HG03064 (cell line): ENCODE measurements around the gene CNIH4.
"Not testable (repeated sequence)": the region's sequence is repeated elsewhere in the genome, so short reads cannot be mapped to it uniquely, and the experiment has no call there.

Experiments used
- ATAC-seq: cut with Tn5 transposase; IDR thresholded peaks from one replicate; pipeline ENCODE4 v1.9.1; 2021; ENCODE audit warnings: low read depth; ENCODE audit not compliant: unreplicated experiment

Gene CNIH4

DNA sequence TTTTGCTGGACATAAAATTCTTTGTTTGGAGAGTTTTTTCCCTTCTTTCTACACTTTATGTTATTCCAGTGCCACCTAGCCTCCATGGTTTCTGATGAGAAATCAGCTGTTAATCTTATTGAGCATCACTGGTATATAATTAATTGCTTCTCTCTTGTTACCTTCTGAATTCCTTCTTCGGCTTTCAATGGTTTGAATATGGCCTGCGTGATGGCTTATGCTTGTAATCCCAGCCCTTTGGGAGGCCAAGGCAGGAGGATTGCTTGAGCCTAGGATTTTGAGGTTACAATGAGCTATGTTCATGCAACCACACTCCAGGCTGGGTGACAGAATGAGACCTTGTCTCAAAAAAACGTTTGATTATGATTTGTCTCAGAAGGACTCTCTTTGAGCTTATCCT lies 13.0 kb upstream of the CNIH4 start:
- no peak for ATAC-seq

DNA sequence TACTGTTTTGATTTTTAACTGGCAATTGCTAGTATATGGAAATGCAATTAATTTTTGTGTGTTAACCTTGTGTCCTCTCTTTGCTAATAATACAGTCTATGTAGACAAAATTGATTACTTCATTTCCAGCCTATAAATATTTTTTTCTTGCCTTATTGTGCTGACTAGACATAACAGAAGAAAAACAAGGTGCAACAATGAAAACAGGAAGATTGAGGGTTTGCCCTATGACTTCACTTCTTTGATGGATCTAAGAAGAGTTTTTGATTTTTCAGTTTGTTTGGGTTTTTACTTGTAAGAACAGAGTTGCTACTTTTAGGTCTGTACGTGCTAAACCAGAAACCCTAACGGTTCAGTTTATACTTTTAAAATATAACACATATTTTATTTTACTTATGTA lies 8.5 kb upstream of the CNIH4 start:
- ATAC-seq = no peak

DNA sequence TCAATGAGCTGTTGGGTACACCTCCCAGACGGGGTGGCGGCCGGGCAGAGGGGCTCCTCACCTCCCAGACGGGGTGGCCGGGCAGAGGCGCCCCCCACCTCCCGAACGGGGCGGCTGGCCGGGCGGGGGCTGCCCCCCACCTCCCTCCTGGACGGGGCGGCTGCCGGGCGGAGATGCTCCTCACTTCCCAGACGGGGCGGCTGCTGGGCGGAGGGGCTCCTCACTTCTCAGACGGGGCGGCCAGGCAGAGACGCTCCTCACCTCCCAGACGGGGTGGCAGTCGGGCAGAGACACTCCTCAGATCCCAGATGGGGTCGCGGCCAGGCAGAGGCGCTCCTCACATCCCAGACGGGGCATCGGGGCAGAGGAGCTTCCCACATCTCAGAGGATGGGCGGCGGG lies 7.0 kb upstream of the CNIH4 start:
- ATAC-seq = not testable (repeated sequence)

DNA sequence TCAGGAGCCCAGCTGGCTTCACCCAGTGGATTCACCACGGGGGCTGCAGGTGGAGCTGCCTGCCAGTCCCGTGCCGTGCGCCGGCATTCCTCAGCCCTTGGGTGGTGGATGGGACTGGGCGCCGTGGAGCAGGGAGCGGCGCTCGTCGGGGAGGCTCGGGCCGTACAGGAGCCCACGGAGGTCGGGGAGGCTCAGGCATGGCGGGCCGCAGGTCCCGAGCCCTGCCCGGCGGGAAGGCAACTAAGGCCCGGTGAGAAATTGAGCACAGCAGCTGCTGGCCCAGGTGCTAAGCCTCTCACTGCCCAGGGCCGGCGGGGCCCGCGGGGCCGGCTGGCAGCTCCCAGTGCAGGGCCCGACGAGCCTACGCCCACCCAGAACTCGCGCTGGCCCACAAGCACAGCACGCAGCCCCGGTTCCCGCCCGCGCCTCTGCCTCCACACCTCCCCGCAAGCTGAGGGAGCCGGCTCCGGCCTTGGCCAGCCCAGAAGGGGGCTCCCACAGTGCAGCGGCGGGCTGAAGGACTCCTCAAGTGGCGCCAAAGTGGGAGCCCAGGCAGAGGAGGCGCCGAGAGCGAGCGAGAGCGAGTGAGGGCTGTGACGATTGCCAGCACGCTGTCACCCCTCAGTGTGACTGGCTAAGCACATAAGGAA lies 4.1 kb upstream of the CNIH4 start:
- ATAC-seq = not testable (repeated sequence)

DNA sequence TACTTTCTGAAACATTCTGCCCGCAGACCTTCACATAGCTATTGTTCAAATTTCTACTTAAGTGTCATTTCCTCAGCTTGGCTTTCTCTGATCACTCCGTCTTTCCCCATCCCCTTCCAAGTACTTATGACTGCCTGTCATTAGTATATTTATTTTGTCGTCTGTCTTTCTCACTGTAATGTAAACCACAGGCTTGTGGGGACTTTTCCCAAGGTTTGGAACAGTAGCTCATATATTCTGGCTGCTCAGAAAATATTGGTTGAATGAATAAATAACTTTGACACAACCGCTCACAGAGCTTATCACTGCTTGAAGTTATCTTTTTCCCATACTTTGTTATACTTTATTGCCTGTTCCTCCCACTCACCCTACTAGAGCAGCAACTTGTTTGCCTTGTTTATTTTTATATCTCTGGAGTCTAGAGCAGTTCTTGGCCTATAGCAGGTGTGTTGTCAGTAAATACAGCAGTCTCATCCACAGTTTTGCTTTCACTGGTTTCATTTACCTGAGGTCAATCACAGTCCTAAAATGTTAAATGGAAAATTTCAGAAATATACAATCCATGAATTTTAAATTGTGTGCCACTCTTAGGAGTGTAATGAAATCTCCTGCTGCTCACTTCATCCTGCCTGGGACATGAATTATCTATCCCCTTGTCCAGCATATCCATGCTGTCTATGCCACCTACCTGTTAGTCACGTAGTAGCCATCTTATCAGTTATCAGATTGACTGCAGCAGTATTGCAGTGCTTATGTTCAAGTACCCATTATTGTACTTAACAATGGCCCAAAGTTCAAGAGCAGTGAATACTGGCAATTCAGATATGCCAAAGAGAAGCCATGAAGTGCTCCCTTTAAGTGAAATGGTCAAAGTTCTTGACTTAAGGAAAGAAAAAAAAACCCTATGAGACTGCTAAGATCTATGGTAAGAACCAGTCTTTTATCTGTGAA lies 2.4 kb upstream of the CNIH4 start:
- no peak for ATAC-seq

DNA sequence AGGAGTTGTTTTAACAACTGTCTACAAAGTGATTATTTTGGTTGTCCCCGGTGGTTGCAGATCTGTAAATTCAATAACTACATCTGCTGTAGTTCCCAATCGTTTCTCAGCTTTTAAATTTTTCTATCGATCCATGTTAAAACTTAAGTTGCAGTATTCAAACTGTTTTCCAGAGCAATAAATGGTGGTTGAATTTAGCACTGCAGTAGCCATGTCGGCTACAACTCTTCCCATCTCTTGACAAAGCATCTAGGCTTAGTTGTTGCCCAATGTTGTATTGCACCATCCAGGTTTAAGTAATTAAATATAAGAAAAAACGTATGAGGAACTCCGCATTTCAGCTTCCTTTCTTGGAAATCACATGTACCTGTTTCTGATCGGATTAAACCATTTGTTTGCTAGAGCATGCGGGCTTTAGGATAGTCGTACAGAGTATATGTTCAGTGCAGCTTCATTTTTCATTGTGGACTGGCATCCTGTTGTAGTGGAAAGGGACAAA lies 996 bp downstream of the CNIH4 start:
- ATAC-seq = no peak

DNA sequence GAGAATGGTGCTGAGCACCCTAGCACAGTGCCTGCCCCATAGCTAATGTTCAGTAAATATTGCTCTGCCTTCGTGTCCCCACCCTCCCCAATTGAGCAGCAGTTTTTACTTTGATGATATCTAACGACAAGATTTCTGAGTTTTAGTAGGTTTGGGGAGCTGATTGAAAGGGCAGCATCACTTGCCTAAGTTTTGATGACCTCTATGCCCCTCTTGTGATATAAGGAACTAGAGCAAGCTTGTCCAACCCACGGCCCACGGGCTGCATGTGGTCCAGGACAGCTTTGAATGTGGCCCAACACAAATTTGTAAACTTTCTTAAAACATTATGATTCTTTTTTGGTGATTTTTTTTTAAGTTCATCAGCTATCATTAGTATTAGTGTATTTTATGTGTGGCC lies 1.6 kb downstream of the CNIH4 start:
- ATAC-seq = no peak

DNA sequence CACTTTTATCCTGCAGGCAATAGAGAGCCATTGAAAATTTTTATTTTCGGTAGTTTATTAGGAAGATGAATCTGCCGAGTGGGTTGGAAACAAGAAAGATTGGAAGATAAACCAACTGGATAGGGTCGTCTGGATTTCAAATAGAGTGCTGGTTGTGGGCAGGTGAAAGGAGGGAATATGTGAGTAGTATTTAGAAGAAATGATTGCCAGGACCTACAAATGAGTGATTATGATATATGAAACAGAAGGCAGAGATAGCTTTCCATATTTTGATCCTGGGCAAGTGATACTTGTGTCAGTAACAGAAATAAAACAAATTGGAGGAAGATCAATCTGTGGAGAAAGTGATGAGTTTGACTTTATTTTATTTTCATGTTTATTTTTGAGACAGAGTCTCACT lies 2.5 kb downstream of the CNIH4 start:
- ATAC-seq = no peak

DNA sequence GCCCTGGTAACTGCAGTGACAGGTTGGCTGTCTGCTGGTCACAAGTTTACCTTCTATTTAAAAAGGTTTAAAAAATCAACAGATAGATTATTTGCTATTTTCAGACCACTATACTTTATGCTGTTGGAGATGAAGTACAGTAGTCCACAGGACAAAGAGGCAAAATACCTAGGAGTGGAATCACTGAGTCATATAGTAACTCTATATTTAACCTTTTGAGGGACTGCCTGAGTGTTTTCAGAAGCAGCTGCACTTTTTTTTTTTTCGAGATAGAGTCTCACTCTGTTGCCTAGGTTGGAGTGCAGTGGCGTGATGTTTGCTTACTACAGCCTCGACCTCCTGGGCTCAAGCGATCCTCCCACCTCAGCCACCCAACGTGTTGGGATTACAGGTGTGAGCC lies 11.7 kb downstream of the CNIH4 start:
- peak; percentile 87 for ATAC-seq

DNA sequence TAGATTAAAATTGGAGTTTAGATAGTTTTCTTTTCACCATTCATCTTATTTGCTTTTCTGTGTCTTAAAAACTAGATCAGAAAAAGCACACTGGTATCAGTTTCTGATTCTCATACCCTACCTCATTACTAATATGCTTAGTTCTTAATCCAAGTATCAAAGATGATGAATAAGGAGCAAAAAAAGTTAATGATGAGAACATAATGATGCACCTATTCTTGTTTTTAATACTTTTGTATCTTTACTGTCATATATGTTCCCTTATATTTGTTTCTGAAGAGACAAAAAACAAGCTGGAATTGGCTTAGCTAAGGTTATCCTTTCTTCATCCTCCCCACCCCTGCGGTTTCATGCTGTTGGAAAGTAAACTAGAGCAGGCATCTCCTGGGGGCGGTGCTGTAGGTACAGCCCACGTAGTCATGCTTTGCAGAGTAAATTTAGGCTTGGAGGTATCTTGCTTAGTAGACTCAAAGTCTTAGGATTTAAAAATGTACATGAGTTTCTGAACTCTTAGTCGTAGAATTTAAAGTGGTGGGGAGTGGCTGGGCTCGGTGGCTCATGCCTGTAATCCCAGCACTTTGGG lies 16.4 kb downstream of the CNIH4 start:
- no peak for ATAC-seq

DNA sequence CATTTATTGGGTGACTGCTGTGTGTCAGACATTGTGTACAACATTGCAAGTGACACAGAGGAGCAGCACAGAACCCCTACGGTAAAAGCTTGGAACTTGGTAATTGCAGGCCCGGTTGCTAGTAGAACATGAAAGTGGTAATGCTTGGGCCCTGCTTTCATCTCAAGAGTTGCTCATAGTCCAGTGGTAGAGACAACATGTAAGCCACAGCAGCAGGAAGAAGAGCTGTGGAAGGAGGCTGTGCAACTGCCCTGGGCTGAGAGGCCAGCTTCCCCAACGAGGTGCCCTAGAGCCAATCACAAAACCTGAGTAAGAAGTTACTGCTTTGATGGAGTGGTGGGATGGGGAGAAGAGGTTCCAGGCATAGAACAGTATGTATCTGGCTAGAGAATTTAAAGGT lies 18.4 kb downstream of the CNIH4 start:
- no peak for ATAC-seq

DNA sequence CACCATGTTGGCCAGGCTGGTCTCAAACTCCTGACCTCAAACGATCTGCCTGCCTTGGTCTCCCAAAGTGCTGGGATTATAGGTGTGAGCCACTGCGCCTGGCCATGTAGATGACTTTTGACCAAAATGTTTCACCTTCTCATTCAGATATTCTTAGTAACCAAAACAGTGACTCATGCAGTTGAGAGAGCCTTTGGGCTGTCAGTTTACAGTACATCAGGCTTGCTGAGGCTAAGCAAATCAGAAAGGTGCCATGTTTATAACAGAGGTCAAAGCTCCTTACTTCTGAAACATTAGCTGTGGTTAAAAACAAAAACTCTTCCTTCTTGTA lies 21.0 kb downstream of the CNIH4 start:
- peak; percentile 41 for ATAC-seq

DNA sequence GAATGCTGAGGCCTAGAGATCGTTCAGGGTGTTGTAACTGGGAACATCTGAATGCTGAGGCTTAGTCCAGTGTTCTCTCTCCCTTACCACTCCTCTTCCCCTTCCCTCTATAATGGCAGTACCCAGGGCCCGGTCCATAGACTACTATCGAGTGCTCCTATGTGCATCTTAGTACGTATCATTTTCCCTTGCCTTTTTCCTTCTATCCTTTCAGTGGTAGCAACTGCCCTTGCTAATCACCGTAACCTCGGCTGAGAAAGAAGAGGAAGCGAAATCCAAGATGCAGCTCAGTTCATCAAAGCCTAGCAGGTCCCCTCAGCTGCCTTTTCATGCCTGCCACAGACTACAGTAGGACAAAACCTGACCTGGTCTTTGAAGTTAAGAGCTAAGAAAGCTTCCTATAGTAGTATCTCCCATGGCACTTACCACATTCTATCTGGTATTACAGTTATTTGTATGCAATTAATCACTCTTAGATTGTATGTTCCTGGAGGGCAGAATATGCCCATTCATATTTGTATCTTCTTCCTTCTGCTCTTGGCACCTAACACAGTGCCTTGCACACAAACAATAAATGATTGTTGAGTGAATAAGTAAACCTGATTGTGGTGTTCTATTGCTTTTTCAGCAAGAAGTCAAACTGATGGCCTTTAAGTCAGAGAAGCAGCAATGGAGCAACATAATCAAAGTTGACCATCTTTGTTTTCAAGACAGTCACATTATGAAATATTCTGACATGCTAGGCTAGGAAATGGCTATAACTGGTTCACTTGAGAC lies 22.4 kb downstream of the CNIH4 start:
- ATAC-seq = peak; percentile 55

DNA sequence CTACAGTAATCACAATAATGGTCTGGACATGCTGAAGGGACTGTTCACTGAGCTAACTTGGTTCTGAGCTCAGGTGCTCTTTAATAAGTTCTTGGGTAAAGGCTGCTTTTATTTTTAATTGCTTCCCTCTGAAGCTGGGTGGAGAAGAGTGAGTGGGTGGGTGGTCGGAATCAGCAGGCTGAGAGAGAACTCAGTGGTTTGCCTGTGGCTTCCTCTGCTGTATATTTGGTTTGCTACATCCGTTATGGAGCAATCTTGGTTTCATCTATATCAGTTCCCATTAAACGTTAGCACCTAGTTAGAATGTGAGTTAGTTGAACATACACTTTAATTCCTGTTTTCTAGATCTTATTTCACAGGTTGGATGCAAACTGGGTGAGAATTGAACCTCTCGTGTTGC lies 23.3 kb downstream of the CNIH4 start:
- no peak for ATAC-seq

DNA sequence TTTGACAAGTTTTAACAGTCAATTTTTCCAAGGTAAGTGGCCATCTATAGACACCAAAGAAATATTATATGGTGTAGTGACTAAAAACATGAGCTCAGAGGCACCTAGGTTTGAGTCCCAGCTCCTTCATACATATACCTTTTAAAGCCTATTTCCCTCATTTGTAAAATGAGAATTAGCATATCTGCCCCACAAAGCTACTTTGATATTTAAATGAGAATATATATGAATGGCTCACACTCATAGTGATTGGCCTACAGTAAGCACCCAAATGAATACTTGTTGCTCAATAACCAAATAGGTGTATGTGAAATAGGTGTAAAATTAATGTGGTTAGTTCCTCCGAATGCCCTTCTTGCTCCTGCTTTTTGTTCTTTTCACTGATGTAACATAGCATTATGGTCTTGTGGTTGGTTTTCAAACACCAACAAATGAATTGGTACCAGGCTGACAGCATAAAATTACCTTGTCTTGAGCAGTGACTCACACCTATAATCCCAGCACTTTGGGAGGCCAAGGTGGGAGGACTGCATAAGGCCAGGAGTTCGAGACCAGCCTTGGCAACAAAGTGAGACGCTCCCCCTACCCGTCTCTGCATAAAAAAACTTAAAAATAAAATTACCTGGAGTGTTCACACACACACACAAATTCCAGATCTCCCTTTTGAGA lies 25.3 kb downstream of the CNIH4 start:
- no peak for ATAC-seq

DNA sequence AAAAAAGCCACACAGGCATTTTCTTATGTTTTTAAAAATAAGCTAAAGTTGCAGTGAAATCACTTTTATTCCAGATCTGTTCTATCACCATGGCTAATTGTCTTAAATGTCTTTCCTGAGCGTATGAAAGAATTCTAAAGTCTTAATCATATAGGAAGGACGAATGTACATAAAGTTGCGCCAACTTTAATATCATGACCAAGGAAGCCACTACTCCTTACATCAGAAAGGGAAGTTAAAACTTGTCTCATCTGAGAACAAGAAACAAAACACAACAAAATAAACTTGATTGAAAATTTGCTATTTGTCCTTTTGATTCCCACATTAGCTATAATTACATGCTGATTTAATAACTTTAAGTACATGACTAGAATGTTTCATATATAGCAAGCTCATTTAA lies 26.5 kb downstream of the CNIH4 start:
- no peak for ATAC-seq

DNA sequence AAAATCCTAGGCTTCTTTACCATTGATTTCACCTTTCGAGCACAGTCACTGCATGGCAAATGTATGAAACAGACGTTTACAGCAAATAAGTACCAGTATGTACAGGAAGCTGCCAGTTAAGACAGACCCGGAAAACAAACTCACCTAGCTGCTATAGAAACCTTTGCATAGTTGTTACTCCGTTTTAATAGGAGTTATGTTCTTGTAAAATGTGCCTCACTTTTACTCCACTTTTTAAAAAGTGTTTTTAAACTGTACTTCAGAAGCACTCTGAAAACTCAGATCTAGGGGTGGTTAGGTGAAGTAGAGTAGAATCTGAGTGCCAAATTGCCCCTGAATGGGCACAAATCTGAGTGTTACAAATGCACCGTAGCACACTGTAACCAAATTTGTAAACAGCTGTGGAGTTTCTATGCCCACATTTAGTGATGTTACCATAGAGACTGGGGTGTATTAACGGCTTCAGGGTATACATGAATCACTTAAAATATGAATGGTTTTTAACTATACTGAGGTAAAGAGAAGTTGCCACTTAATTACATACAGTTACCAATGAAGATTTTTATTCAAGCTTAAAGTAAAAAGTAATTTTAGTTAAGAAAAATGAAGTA lies 30.7 kb downstream of the CNIH4 start:
- no peak for ATAC-seq

DNA sequence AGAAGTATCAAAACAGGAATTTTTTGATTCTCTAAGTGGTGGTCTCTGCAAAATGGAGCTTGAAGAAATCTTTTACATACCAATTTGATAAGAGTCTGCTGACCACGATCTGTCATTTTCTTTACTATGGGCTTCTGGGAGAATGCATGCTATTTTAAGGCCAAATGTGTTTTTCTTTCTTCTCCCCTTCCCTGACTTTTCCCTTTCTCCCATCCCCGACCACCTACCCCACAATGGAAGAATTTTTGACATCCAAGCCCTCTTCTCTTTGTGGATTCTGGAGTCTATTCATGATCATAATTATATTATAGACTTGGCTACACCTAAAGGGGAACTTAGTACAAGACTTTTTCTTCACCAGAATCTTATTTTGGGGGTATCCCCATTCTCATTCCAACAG lies 31.3 kb downstream of the CNIH4 start:
- no peak for ATAC-seq

DNA sequence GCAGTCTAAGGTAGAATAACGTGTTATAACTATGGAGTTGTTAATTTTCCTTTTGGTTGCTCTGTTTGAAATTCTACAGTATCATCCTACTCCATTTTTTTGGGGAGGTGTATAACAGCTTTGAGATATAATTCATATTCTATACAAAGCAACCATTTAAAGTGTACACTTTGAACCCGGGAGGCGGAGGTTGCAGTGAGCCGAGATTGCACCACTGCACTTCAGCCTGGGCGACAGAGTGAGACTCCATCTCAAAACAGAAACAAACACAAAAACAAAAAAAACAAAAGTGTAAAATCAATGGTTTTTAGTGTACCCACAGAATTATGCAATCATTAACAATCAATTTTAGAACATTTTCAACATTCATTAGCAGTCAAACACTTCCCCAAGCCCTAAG lies 33.8 kb downstream of the CNIH4 start:
- ATAC-seq = no peak
